ENCODE results near the gene PRRC2B.

The PRRC2B gene

DNA sequence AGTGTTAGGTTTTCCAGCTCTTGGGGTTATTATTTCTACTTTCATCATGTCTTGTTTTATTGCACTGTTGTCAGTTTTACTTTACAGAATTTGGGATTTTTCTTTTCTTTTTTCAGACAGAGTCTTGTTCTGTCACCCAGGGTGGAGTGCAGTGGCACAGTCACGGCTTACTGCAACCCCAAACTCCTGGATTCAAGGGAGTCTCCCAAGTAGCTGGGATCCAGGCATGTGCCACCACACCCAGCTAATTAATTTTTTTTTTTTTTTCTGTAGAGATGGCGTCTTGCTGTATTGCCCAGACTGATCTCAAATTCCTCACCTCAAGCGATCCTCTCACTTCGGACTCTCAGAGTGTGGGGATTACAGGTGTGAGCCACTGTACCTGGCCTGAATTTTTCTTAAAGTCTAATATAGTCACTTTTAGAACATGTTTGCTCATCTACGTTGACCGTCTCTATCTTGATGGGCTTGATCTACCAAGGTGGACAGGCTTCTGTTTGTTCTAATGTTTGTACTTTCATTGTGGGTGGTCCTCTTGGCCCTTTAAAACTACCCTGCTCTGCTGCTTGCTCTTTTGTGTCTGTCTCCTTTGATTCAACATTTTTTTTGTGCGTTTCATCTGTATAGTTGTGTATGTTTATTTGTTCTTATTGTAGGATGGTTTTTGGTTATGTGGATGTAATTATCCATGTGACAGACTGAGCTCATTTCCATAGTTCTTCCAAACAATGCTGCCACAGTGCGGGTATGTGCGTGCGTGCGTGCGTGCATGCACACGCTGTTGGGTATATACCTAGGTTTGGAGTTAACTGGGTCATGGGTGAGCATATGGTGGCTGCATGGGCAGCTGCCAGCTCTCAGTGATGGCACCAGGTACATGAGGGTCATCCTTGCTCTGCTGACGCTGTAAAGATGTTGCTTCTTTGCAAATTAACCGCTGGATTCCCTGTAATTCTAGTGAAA lies 18.1 kb downstream of the PRRC2B start:
- no peak for TF ChIP-seq CTCF (conservative IDR thresholded peaks at IDR 0.05)
- H3K27ac ChIP-seq: no peak overlapping the region

DNA sequence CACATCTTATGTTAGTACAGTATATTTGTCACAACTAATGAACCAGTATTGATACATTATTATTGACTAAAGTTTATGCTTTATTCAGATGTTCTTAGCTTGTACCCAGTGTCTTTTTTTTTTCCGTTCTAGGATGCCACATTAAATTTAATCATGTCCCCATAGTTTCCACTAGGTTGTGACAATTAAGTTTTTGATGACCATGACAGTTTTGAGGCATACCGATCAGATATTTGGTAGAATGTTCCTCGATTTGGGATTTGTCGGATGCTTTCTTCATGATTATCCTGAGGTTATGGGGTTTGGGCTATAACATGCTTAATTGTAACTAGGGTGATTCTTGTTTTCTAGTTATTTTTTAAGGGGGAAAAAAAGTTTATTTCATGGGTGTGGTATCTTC lies 22.6 kb downstream of the PRRC2B start:
- no peak overlapping the region; the same call in 1 of the 2 replicates for H3K27ac ChIP-seq

GRCh38 chr9:131417264-131418142 lies 23.6 kb downstream of the PRRC2B start:
- H3K27ac ChIP-seq: peak overlapping the region; percentile 44
- TF ChIP-seq CTCF (conservative IDR thresholded peaks at IDR 0.05): no peak

More for the DNA sequence above, 22.6 kb downstream of the PRRC2B start:
- no peak for TF ChIP-seq CTCF (conservative IDR thresholded peaks at IDR 0.05)

GRCh38 chr9:131418143-131419025 lies 24.5 kb downstream of the PRRC2B start:
- no peak for TF ChIP-seq CTCF (conservative IDR thresholded peaks at IDR 0.05)
- H3K27ac ChIP-seq: peak overlapping the region; percentile 44

DNA sequence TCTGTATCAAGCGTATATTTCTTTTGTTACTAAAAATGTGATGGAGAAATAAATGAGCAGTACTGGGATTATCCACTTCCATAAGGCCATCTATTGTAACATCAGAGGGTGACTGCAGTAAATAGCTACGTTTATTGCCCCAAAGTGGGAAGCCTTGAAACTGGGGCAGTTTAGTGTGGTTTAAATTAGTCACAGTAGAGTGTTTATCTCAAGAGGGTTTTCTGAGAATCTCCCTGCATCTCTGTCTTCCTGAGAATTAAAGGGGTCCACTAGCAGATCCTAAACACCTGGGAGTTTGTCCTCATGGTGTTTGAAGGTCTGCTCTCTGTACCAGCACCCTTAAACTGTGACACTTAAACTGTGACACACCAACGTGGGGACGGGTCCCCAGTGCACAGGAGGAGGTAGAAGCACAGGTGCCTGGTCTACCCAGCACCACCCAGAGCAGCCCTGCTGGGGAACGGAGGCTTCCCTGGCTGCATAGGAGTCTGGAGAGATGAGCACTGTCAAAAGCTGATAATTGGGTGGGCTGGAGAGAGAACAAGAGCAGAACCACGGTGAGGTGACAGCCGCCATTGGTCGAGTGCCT lies 25.2 kb downstream of the PRRC2B start:
- TF ChIP-seq CTCF (conservative IDR thresholded peaks at IDR 0.05): no peak
- peak overlapping the region; percentile 44 for H3K27ac ChIP-seq

DNA sequence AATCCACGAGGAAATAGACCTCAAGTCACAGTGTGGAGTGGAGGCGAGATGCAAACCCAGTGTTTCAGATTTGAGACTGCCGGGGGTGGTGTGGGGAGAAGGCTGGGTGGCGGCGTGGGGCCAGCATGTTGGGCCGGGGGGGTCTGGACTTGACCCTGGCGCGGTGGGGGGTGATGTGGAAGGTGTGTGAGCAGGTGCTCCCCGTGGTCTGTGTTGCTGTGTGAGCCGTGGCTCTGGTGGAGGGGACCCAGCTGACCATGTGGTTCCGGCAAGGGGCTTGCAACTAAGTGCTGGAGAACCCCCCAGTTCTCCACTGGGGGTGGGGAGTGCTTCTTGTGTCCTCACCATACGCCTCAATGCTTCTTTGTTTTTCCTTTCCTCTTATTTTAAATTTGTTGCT lies 25.8 kb downstream of the PRRC2B start:
- peak overlapping the region; percentile 44 for H3K27ac ChIP-seq
- no peak for TF ChIP-seq CTCF (conservative IDR thresholded peaks at IDR 0.05)
